ENCODE results near the gene LYSMD2.

DNA sequence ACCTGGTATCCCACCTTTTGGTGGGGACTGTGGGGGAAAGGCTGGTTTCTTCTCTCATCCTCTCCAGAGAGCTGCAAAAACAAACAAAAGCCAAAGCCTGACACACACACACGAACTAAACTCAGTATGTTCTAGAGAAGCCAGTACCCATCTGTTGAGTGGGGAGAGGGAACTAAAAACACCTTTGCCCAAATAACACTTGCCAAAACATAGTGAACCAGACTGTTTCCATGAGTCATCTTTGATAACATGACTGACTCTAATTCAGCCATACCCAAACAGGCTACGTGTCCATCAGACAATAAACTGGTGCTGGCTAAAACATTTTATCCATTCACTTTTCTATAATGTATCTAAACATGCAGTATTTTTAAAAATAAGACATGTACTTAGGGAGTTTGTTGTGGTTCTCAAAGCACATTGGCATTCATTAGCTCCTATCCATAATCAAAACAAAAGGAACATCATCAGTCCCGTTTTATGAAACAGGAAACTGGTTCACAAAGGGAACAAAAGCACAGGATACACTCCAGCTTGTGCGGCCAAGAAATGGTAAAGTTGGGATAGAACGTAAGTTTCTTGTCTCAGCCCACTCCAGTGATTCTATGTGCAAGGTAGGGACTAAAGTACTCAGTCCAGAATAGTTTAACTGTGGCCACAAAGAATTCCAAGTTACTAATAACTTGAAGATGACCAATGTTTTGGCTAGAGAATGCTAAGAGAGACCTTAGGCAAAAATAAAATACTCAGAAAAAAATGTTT, 16.1 kb downstream of the LYSMD2 start:
- TF ChIP-seq, protein P1, sequence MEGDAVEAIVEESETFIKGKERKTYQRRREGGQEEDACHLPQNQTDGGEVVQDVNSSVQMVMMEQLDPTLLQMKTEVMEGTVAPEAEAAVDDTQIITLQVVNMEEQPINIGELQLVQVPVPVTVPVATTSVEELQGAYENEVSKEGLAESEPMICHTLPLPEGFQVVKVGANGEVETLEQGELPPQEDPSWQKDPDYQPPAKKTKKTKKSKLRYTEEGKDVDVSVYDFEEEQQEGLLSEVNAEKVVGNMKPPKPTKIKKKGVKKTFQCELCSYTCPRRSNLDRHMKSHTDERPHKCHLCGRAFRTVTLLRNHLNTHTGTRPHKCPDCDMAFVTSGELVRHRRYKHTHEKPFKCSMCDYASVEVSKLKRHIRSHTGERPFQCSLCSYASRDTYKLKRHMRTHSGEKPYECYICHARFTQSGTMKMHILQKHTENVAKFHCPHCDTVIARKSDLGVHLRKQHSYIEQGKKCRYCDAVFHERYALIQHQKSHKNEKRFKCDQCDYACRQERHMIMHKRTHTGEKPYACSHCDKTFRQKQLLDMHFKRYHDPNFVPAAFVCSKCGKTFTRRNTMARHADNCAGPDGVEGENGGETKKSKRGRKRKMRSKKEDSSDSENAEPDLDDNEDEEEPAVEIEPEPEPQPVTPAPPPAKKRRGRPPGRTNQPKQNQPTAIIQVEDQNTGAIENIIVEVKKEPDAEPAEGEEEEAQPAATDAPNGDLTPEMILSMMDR (IDR thresholded peaks at IDR 0.05) = no peak
- TF ChIP-seq, protein P2, sequence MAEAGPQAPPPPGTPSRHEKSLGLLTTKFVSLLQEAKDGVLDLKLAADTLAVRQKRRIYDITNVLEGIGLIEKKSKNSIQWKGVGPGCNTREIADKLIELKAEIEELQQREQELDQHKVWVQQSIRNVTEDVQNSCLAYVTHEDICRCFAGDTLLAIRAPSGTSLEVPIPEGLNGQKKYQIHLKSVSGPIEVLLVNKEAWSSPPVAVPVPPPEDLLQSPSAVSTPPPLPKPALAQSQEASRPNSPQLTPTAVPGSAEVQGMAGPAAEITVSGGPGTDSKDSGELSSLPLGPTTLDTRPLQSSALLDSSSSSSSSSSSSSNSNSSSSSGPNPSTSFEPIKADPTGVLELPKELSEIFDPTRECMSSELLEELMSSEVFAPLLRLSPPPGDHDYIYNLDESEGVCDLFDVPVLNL (CRISPR knock-in tag; IDR thresholded peaks at IDR 0.05; ENCODE audit: borderline replicate concordance, low read depth) = no peak
- TF ChIP-seq NR3C1 (CRISPR knock-in tag; conservative IDR thresholded peaks at IDR 0.05; ENCODE audit: low read depth) = no peak
- TF ChIP-seq, protein P3, sequence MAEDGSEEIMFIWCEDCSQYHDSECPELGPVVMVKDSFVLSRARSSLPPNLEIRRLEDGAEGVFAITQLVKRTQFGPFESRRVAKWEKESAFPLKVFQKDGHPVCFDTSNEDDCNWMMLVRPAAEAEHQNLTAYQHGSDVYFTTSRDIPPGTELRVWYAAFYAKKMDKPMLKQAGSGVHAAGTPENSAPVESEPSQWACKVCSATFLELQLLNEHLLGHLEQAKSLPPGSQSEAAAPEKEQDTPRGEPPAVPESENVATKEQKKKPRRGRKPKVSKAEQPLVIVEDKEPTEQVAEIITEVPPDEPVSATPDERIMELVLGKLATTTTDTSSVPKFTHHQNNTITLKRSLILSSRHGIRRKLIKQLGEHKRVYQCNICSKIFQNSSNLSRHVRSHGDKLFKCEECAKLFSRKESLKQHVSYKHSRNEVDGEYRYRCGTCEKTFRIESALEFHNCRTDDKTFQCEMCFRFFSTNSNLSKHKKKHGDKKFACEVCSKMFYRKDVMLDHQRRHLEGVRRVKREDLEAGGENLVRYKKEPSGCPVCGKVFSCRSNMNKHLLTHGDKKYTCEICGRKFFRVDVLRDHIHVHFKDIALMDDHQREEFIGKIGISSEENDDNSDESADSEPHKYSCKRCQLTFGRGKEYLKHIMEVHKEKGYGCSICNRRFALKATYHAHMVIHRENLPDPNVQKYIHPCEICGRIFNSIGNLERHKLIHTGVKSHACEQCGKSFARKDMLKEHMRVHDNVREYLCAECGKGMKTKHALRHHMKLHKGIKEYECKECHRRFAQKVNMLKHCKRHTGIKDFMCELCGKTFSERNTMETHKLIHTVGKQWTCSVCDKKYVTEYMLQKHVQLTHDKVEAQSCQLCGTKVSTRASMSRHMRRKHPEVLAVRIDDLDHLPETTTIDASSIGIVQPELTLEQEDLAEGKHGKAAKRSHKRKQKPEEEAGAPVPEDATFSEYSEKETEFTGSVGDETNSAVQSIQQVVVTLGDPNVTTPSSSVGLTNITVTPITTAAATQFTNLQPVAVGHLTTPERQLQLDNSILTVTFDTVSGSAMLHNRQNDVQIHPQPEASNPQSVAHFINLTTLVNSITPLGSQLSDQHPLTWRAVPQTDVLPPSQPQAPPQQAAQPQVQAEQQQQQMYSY (CRISPR knock-in tag; IDR thresholded peaks at IDR 0.05) = no peak
- no peak for TF ChIP-seq NFE2L1 (CRISPR knock-in tag; IDR thresholded peaks at IDR 0.05)
- no peak for TF ChIP-seq CREM (CRISPR knock-in tag; IDR thresholded peaks at IDR 0.05)
- TF ChIP-seq, protein P4, sequence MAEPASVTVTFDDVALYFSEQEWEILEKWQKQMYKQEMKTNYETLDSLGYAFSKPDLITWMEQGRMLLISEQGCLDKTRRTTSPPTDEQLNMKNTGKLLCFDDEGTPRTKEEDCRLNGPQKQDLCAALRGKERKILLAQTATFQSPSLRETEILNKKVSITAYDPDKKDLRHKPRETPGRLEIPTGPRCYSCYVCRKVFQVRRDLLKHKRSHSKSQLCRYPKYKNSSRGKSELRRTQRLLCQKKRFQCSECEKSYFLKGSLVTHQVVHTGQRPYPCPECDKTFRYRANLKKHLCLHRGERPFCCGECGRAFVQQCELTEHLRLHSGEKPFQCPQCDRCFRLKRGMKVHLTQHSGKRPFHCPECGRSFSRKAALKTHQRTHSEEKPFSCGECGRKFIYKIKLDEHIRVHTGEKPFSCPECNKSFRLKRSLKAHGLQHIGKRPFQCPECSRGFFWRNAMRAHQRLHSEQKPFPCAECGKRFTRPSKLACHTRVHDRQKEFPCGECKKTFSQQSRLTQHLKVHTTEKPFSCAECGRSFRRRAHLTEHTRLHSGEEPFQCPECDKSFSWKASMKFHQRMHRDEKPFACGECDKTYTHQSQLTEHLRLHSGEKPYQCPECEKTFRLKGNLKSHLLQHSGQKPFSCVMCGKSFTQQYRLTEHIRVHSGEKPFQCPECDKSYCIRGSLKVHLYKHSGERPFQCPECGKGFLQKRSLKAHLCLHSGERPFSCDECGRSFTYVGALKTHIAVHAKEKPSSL (CRISPR knock-in tag; conservative IDR thresholded peaks at IDR 0.05) = no peak
- TF ChIP-seq ZNF263 (CRISPR knock-in tag; IDR thresholded peaks at IDR 0.05; ENCODE audit: low read depth) = no peak
- TF ChIP-seq, protein P5, sequence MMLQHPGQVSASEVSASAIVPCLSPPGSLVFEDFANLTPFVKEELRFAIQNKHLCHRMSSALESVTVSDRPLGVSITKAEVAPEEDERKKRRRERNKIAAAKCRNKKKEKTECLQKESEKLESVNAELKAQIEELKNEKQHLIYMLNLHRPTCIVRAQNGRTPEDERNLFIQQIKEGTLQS (CRISPR knock-in tag; conservative IDR thresholded peaks at IDR 0.05) = no peak

Data from WTC11 (cell line).